ENCODE measurements around the gene SPINK8.
A peak's percentile ranks its signal among the peaks of the same experiment; 100 is the strongest.

The SPINK8 gene

GRCh38 chr3:48274452-48274851 is 59.0 kb downstream of the SPINK8 start:
- Histone ChIP-seq H3K9me3 (ENCODE audit: control insufficient read depth, insufficient read depth, low read depth, low read length) (no peaks in the 10 kb centered on the region), H3K36me3 (ENCODE audit: control insufficient read depth in 2 of 2, insufficient read depth in 1 of 2, low read length in 2 of 2) (peaks cover 0 to 21% of the 10 kb centered on the region in 2 experiments; a peak in 1 of 3 replicates), H3K4me3 (ENCODE audit: low read depth, low read length) (no peak overlapping the region), H3K4me1 (ENCODE audit: control insufficient read depth, insufficient read depth, low read length) (no peaks in the 10 kb centered on the region), H3K27ac (ENCODE audit: extremely low read depth, low read depth, low read length) (no peak overlapping the region)
- TF ChIP-seq, protein P1, sequence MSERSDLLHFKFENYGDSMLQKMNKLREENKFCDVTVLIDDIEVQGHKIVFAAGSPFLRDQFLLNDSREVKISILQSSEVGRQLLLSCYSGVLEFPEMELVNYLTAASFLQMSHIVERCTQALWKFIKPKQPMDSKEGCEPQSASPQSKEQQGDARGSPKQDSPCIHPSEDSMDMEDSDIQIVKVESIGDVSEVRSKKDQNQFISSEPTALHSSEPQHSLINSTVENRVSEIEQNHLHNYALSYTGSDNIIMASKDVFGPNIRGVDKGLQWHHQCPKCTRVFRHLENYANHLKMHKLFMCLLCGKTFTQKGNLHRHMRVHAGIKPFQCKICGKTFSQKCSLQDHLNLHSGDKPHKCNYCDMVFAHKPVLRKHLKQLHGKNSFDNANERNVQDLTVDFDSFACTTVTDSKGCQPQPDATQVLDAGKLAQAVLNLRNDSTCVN (tag by site-specific recombination; optimal IDR thresholded peaks at IDR 0.05): no peak
- no peak for TF ChIP-seq ZNF670 (tag by site-specific recombination; IDR thresholded peaks at IDR 0.05; ENCODE audit: low read depth)
- TF ChIP-seq ZNF24 (tag by site-specific recombination; IDR thresholded peaks at IDR 0.05): no peak
- TF ChIP-seq ZNF48 (tag by site-specific recombination; IDR thresholded peaks at IDR 0.05): no peak
- TF ChIP-seq ZNF530 (tag by site-specific recombination; IDR thresholded peaks at IDR 0.05; ENCODE audit: low read depth): no peak
- TF ChIP-seq, protein P2, sequence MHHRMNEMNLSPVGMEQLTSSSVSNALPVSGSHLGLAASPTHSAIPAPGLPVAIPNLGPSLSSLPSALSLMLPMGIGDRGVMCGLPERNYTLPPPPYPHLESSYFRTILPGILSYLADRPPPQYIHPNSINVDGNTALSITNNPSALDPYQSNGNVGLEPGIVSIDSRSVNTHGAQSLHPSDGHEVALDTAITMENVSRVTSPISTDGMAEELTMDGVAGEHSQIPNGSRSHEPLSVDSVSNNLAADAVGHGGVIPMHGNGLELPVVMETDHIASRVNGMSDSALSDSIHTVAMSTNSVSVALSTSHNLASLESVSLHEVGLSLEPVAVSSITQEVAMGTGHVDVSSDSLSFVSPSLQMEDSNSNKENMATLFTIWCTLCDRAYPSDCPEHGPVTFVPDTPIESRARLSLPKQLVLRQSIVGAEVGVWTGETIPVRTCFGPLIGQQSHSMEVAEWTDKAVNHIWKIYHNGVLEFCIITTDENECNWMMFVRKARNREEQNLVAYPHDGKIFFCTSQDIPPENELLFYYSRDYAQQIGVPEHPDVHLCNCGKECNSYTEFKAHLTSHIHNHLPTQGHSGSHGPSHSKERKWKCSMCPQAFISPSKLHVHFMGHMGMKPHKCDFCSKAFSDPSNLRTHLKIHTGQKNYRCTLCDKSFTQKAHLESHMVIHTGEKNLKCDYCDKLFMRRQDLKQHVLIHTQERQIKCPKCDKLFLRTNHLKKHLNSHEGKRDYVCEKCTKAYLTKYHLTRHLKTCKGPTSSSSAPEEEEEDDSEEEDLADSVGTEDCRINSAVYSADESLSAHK (tag by site-specific recombination; IDR thresholded peaks at IDR 0.05): no peak
- TF ChIP-seq GLIS2 (tag by site-specific recombination; IDR thresholded peaks at IDR 0.05): no peak
- ChIA-PET CTCF (interaction anchor here (0.6 to 7.6 kb wide), 11 partner anchors 9 to 409 kb away, joined by 3 to 97 read pairs (median 3); no protein-coding TSS in a partner anchor), POLR2A (interaction anchor here (0.6 kb wide), 1 partner anchor 412 kb away, joined by 9 read pairs; no protein-coding TSS in a partner anchor)

DNA sequence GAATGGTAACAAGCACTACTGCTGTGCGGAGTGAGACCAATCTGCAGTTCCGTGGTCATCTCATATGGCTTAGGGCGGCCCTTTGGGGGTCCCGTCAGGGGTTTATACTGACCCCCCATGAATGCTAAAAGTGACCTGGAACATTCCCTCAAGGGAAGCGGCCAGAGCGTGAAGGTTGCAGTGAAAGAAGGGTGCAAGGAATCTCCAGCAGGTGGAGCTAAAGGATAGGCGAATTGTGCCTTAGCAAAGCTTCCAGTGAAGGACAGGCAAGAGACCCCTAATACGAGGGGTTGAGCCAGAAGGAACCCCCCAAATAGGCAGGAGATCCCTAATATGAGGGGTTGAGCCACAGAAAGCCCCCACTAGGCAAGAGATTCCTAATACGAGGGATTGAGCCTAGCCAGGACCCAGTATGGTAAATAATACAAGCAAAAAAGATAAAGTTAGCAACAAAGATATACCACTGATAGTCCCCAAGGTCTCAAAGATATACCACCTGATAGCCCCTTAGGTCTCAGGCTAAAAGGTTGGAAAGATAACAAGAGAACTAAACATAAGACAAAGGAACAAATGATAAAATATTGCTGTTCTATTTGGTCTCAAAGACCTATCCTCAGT is 59.8 kb downstream of the SPINK8 start:
- CTCF ChIA-PET: interaction anchor here (0.5 to 7.6 kb wide), 13 partner anchors 10 to 1772 kb away, joined by 3 to 97 read pairs (median 4); partner anchors contain the start of gene PFKFB4
- no peak for TF ChIP-seq ZNF501 (tag by site-specific recombination; IDR thresholded peaks at IDR 0.05)
- TF ChIP-seq ZFP37 (tag by site-specific recombination; IDR thresholded peaks at IDR 0.05): no peak
- no peak for TF ChIP-seq ZFP41 (tag by site-specific recombination; IDR thresholded peaks at IDR 0.05; ENCODE audit: borderline replicate concordance)
- peak; percentile 74 for TF ChIP-seq ZNF654 (tag by site-specific recombination; IDR thresholded peaks at IDR 0.05; ENCODE audit: low read depth)
- no peak for TF ChIP-seq ZNF133 (tag by site-specific recombination; IDR thresholded peaks at IDR 0.05)
- TF ChIP-seq ZBTB48 (tag by site-specific recombination; IDR thresholded peaks at IDR 0.05): 0 out of 2 replicates have a peak, but pooled peaks have one; percentile 31
- peaks cover 0 to 28% of the 10 kb centered on the region in 2 experiments; a peak in 1 of 3 replicates for H3K36me3 ChIP-seq (ENCODE audit: control insufficient read depth in 2 of 2, insufficient read depth in 1 of 2, low read length in 2 of 2)
- POLR2A ChIA-PET: no interaction called here
- H3K27ac ChIP-seq (ENCODE audit: extremely low read depth, low read depth, low read length): no peak overlapping the region
- H3K4me3 ChIP-seq (ENCODE audit: low read depth, low read length): no peak overlapping the region
- no peaks in the 10 kb centered on the region for H3K4me1 ChIP-seq (ENCODE audit: control insufficient read depth, insufficient read depth, low read length)
- H3K9me3 ChIP-seq (ENCODE audit: control insufficient read depth, insufficient read depth, low read depth, low read length): no peaks in the 10 kb centered on the region

- ChIA-PET CTCF (interaction anchor here (0.7 to 7.6 kb wide), 4 partner anchors 128 to 283 kb away, joined by 3 to 97 read pairs (median 6); no protein-coding TSS in a partner anchor), POLR2A (interaction anchor here (1.0 to 1.2 kb wide), 2 partner anchors 13 to 168 kb away, joined by 3 to 5 read pairs; partner anchors contain the start of gene CCDC51)
- Histone ChIP-seq H3K9me3 (ENCODE audit: control insufficient read depth, insufficient read depth, low read depth, low read length) (no peaks in the 10 kb centered on the region), H3K4me1 (ENCODE audit: control insufficient read depth, insufficient read depth, low read length) (no peaks in the 10 kb centered on the region), H3K4me3 (ENCODE audit: low read depth, low read length) (no peak overlapping the region), H3K36me3 (ENCODE audit: control insufficient read depth in 2 of 2, insufficient read depth in 1 of 2, low read length in 2 of 2) (peaks cover 0 to 42% of the 10 kb centered on the region in 2 experiments; a peak in 1 of 3 replicates), H3K27ac (ENCODE audit: extremely low read depth, low read depth, low read length) (no peak overlapping the region)
- TF ChIP-seq ZFHX2 (tag by site-specific recombination; conservative IDR thresholded peaks at IDR 0.05) (no peak), ZNF488 (tag by site-specific recombination; IDR thresholded peaks at IDR 0.05) (no peak), ZNF416 (tag by site-specific recombination; IDR thresholded peaks at IDR 0.05) (peak; percentile 64; the same call in 1 of the 2 replicates), ZNF623 (tag by site-specific recombination; IDR thresholded peaks at IDR 0.05) (no peak), ZNF529 (tag by site-specific recombination; IDR thresholded peaks at IDR 0.05; ENCODE audit: insufficient replicate concordance) (peak; percentile 48), ZNF626 (tag by site-specific recombination; IDR thresholded peaks at IDR 0.05) (0 out of 2 replicates have a peak, but pooled peaks have one; percentile 66), ZNF610 (tag by site-specific recombination; IDR thresholded peaks at IDR 0.05; ENCODE audit: borderline replicate concordance) (peak; percentile 63; the same call in 1 of the 2 replicates)
- TF ChIP-seq, protein P3, sequence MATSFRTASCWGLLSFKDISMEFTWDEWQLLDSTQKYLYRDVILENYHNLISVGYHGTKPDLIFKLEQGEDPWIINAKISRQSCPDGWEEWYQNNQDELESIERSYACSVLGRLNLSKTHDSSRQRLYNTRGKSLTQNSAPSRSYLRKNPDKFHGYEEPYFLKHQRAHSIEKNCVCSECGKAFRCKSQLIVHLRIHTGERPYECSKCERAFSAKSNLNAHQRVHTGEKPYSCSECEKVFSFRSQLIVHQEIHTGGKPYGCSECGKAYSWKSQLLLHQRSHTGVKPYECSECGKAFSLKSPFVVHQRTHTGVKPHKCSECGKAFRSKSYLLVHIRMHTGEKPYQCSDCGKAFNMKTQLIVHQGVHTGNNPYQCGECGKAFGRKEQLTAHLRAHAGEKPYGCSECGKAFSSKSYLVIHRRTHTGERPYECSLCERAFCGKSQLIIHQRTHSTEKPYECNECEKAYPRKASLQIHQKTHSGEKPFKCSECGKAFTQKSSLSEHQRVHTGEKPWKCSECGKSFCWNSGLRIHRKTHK (tag by site-specific recombination; IDR thresholded peaks at IDR 0.05): 0 out of 2 replicates have a peak, but pooled peaks have one; percentile 14
Measured at GRCh38 chr3:48271763-48272498, 61.5 kb downstream of the SPINK8 start.

All from HEK293 (cell line).